ENCODE results near the gene CYP46A1. TPM values are rescaled to one million over a fixed set of nuclear protein-coding genes. Genes with fewer than 3 reads are reported as not detected.
"Not testable (repeated sequence)": the region's sequence is repeated elsewhere in the genome, so short reads cannot be mapped to it uniquely, and the experiment has no call there.

The CYP46A1 gene
- total RNA-seq, 1 donor from 2014 or later, result 2.2 TPM

DNA sequence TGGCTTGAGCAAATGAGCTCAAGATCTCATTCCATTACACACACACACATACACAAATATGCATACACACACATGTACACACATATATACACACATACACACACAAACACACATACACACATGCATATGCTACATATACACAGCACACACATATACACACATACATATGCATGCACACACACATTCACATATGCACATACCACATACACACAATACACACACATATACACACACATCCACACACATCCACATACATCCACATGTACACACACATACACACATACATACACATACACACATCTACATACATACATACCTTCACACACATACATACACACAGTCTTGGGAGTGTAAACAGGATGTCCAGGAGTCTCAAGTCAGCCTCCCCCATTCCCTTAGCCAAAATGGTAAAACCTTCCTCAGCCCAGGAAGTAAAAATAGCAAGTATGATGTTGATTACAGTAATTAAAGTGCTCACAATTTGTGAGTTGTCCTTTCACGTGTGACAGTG is 26.4 kb upstream of the CYP46A1 start:
- no peak for DNase-seq (ENCODE audit: low spot score)

GRCh38 chr14:99658218-99658845 is 25.8 kb upstream of the CYP46A1 start:
- DNase-seq (ENCODE audit: low spot score), result no peak

DNA sequence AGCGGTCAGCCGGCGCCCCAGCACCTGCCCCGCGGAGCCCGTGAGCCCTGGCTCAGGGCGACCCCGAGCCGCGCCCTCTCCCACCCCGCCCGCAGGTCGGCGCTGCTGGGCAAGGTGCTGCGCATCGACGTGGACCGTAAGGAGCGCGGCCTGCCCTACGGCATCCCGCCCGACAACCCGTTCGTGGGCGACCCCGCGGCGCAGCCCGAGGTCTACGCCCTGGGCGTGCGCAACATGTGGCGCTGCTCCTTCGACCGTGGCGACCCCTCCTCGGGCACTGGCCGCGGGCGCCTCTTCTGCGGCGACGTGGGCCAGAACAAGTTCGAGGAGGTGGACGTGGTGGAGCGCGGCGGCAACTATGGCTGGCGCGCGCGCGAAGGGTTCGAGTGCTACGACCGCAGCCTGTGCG is 24.8 kb upstream of the CYP46A1 start:
- DNase-seq (ENCODE audit: low spot score), result no peak

DNA sequence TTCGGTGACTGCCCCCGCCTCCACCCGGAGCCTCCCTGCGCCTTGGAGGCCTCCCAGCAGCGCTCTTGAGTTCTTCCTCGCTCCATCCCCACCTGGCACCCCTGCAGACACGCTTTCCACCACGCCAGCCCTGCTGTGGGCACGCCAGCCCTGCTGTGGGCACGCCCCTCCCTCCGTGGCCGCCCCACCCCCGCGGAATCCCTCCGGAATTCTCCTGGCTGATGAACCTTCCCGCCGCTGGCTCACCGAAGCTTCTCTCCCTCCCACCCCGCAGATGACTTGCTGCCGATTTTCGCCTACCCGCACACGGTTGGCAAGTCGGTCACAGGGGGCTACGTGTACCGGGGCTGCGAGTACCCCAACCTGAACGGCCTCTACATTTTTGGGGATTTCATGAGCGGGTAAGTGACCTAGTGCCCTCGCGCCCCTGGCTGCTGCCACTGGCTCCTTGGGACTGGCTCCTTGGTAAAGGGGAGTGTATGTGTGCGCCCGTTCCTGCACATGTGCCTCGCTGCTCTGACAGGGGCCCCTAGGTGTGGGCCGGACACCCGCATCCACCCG is 24.0 kb upstream of the CYP46A1 start:
- no peak for DNase-seq (ENCODE audit: low spot score)

DNA sequence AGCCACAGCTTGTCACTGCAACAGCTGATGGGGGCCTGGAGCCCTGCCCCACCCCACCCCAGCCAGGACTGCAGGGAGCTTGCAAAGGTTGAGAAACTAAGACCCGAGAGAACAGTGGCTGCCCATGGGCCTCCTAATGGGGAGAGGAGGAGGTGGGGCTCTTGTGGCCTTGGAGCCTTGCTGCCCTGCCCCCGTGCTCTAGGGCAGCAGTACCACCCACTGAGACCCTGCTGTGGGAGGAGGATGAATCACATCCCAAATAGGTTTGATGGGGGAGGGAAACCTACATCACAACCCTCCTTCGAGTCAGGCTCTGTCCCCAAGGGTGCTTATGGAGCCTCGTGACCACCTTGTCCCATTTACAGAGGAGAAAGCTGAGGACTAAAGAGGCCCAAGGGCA is 23.3 kb upstream of the CYP46A1 start:
- no peak for DNase-seq (ENCODE audit: low spot score)

DNA sequence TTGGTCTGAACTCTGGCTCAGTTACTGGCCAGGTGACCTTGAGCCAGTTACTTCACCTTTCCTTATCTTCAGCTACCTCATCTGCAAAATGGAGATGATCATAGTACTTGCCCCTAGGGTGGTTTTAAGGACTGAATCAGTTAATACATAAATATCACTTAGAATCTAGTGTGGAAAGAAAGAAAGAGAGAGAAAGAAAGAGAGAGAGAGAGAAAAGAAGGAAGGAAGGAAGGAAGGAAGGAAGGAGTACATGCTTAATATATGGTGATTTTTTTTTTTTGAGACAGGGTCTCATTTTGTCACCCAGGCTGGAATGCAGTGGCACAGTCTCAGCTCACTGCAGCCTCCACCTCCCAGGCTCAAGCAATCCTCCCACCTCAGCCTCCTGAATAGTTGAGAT is 22.9 kb upstream of the CYP46A1 start:
- DNase-seq (ENCODE audit: low spot score), result not testable (repeated sequence)

GRCh38 chr14:99662846-99663245 is 21.3 kb upstream of the CYP46A1 start:
- DNase-seq (ENCODE audit: low spot score), result no peak

DNA sequence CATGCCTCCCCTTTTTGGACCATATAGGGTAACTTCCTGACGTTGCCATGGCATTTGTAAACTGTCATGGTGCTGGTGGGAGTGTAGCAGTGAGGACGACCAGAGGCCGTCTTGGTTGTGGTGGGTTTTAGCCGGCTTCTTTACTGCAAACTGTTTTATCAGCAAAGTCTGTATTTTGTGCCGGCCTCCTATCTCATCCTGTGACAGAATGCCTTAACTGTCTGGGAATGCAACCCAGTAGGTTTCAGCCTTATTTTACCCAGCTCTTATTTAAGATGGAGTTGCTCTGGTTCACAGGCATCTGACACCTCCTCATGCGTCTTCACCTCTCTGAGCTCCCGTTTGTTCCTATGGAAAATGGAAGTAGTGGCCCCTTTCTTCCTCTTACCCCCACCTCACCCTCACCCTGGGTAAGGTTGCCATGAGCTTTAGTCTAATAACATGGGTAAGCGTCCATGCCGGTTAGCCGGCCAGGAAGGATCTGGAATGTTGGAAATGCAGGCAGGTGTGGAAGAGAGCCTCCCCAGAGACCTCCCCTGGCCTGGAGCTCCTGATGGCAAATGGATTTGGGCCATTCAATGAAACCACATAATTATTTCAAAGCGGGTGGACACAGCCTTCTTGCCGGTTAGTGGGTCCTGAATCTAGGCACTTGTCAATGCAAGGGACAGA is 20.6 kb upstream of the CYP46A1 start:
- no peak for DNase-seq (ENCODE audit: low spot score)

GRCh38 chr14:99664058-99664936 is 19.8 kb upstream of the CYP46A1 start:
- DNase-seq (ENCODE audit: low spot score), result no peak

GRCh38 chr14:99664937-99665273 is 19.2 kb upstream of the CYP46A1 start:
- DNase-seq (ENCODE audit: low spot score), result no peak

- no peak for DNase-seq (ENCODE audit: low spot score)
Observed at GRCh38 chr14:99666533-99666932, 17.6 kb upstream of the CYP46A1 start.

- no peak for DNase-seq (ENCODE audit: low spot score)
Observed at GRCh38 chr14:99667045-99667444, 17.1 kb upstream of the CYP46A1 start.

DNA sequence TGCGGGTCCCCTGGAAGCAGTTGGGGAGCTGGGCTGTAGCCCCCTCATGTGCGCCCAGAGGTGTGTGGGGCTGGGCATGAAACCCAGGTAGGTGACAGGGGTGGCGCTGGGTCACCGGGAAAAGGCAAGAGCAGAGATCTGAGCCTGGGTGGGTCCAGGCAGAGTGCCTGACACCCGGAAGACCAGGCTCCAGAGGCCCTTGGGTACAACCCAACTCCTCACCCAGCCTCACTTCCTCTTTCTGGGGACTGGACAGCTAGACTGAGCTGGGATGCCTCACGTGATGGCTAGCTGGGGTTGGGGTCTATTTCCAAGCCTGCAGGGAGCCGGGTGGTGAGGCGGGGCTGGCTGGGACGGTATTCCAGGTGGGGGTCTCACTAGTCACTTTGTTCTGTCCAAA is 16.3 kb upstream of the CYP46A1 start:
- DNase-seq (ENCODE audit: low spot score), result no peak

DNA sequence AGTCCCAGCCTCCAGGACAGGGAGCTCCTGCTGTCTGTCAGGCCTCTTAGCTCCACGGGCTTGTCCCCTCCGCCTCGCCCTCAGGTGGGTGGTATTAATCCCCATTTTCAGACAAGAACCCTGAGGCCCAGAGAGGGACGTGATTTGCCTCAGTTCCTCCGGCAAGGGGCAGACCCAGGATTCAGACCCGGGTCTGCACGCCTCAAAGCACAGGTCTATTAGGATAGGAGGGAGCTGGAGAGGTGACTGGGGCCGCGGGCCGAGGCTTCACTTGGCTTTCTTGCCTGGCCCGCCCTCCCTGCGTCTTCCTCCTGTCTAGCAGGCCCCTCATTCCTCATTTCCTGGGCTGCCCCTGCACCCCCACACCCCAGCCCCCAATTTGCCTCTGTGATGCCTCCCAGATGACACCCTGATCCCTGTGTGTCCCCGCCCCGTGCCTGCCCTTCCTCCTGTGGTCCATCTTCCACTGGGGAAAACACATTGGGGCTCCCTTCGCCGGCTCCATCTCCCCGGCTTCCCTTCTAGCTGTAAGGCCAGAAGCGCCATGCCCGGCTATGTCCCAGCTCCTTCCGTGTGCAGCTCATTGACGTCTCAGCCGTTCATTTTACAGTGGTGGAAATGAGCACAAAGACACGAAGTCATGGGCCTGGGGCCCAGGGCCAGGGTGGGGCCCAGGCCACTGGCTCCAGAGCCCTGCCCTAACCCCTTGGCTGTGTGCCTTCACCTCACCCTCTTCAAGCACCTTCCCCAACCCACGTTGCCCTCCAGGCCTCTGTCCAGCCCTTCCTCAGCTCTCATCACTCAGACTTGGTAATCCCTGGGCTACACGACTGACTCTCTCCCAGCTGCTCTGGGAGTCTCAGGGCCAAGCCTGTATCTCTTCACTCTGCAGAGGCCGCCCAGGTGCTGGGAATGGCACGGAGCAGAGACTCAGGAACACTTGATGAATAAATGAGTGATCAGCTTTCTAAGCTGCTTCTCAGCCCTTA is 15.5 kb upstream of the CYP46A1 start:
- DNase-seq (ENCODE audit: low spot score), result no peak

DNA sequence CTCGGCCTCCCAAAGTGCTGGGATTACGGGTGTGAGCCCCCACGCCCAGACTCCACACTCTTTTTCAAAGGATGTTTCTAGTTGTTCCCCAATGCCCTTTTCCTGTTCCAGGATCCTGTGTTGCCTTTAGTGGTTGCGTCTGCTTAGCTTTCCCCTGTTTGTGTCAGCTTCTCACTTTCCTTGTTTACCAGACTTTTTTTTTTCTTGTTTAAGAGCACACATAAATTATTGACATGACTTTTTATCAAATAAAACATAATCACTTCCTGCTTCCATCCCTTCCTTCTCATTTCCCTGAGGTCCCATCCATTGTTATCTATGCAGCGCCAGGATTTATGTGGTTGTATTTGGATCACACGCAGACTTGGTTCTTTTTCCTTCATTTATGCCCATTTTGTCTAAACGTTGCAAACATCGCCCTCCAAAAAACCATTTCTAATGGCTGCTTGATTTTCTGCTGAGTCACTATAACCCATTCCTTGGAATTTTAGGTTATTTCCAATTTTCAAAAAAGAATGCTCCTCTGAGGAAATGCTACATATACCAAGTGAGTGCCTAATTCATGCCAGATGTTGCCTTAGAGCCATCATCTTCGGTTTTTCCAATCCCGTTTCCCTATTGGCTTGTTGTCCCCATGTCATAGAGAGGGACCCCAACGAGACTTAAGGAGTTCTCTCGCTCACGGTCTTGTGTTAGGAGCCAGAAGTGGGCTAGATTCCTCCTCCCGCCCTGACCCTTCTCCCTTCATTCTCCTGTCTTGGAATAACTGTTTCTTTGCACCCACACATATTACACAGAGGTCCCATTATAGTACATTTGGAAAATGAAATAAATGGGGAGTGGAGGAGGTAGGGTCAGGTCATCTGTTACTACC is 13.5 kb upstream of the CYP46A1 start:
- no peak for DNase-seq (ENCODE audit: low spot score)

DNA sequence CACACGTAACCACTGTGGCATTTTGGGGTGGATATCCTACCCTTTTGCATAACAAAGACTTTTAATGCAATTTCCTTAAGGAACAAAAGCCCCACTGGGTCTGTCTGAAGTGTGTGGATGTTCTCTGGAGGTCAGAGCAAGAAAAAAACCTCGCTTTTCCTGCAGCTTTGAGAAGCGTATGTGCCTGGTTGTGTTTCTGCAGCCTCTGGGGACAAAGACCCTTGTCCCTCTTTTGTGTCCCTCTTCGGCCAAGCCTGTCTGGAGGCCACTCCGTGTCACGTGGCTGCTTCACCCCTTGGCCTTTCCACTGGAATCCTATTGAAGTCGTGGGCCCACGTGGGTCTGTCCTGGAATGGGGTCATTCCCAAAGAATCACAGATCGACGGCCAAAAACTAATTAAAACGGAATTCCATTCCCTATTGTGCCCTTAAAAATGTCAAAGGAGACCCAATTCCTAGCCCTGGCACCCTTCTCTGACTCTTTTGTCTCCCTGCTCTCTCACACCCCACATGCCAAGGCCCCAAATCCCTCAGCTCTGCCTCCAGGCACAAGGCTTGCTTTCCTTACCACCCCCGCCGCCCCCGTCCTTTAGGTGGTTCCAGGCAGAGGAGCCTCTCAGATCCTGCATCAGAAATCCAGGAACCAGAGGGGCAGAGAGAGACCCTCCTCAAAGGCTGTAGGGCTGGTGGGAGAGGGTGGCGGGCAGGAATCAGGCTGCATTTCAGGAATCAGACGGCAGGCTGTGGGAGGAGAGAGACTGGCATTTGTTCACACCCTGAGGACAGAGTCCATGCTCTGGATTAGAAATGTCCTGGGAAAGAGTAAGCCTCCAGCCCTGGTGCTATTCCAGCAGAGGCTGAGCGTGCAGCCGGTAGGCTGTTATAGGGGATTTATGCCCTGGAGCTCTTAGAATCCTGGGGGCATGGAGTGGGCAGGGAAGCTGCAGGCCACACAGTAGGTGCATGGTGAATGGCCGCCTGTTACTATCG is 12.6 kb upstream of the CYP46A1 start:
- no peak for DNase-seq (ENCODE audit: low spot score)

- no peak for DNase-seq (ENCODE audit: low spot score)
Observed at GRCh38 chr14:99672506-99673304, 11.4 kb upstream of the CYP46A1 start.

Data from ureter (tissue), 1 donor.